ENCODE data around the gene FOLR3.
"Not testable (repeated sequence)": the region's sequence is repeated elsewhere in the genome, so short reads cannot be mapped to it uniquely, and the experiment has no call there.

GRCh38 chr11:72142543-72142942, 7.0 kb downstream of the FOLR3 start:
- not testable (repeated sequence) for TF ChIP-seq EZH2 (IDR thresholded peaks at IDR 0.05; ENCODE audit: low read depth, unreplicated experiment); CTCF (conservative IDR thresholded peaks at IDR 0.05; ENCODE audit: low read depth in 2 of 2); EZH2phosphoT487 (IDR thresholded peaks at IDR 0.05; ENCODE audit: unreplicated experiment); REST (IDR thresholded peaks at IDR 0.05; ENCODE audit: unreplicated experiment); POLR2AphosphoS5 (IDR thresholded peaks at IDR 0.05; ENCODE audit: low read depth); CREB1 (CRISPR knock-in tag; IDR thresholded peaks at IDR 0.05; ENCODE audit: low read depth); ETS1 (IDR thresholded peaks at IDR 0.05); ZNF114 (CRISPR knock-in tag; IDR thresholded peaks at IDR 0.05); JUNB (IDR thresholded peaks at IDR 0.05; ENCODE audit: unreplicated experiment); NANOG (IDR thresholded peaks at IDR 0.05; ENCODE audit: borderline replicate concordance); STAT1 (IDR thresholded peaks at IDR 0.05; ENCODE audit: unreplicated experiment); ZNF331 (CRISPR knock-in tag; IDR thresholded peaks at IDR 0.05; ENCODE audit: low read depth)

All from GM23338 (cell line).